NCI-H128 (cell line): ENCODE data around the gene MASP2.
"Not testable (repeated sequence)": the region's sequence is repeated elsewhere in the genome, so short reads cannot be mapped to it uniquely, and the experiment has no call there.

Experiments used
- DNase-seq: peaks from one replicate; lab custom pipeline; 2025; ENCODE audit not compliant: unreplicated experiment; lab: John Stamatoyannopoulos, UW

MASP2 gene

DNA sequence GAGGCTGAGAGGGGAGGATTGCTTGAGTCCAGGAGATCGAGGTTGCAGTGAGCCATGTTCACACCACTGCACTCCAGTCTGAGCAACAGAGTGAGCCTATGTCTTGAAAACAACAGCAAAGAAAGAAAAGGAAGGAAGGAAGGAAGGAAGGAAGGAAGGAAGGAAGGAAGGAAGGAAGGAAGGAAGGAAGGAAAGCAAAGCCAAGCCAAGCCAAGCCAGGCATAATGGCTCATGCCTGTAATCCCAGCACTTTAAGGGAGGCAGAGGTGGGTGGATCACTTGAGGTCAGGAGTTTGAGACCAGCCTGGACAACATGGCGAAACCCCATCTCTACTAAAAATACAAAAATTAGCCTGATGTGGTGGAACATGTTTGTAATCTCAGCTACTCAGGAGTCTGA, 55.0 kb downstream of the MASP2 start:
- DNase-seq = not testable (repeated sequence)

DNA sequence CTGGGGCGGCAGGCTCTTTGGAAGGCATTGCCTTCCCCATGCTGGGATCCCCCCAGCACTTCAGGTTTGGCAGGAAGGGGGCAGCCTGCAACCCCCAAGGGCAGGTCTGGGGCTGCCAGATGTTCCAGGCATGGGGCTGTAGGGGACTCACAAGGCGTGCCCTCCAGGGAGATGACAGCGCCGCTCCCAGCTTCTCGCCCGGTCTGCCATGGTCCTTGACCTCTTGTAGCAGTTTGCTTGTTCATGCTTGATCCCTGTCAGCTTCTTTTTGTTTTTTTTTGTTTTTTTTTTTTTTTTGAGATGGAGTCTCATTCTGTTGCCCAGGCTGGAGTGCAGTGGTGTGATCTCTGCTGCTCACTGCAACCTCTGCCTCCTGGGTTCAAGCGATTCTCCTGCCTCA, 56.2 kb downstream of the MASP2 start:
- DNase-seq = no peak

DNA sequence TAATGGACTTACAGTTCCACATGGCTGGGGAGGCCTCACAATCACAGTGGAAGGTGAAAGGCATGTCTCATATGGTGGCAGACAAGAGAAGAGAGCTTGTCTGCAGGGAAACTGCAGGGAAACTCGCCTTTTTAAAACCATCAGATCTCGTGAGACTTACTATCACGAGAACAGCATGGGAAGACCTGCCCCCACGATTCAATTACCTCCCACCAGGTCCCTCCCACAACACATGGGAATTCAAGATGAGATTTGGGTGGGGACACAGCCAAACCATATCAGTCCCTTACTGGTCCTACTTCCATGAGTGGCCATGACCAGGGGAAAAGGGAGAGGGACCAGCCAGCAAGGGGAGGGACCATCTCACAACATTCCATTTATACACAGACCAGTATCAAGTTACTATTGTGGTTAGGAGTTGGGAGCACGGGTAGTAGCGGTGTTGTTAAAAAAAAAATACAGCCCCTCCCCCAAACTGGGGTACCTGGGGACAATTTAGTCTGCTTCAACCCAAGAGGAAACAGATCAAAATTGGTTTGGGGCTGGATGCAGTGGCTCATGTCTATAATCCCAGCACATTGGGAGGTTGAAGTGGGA, 57.0 kb downstream of the MASP2 start:
- not testable (repeated sequence) for DNase-seq

DNA sequence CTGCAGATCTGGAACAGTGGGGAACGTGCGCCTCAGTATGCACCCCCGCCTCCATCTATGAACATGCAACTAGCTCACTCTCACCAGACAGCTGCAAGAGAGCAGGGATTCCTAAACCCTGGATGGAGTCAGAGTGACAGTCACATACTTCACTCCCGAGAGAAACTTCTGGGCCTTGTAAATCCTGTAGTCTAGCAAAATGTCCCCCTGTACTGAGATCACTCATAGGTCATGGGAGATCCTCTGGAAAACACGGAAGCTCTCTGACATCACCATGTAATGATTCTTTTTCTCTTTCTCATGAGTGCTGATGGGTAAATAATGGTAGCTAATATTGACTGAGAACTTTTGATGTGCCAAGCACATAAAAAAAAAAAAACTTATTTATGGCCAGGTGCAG, 57.9 kb downstream of the MASP2 start:
- no peak for DNase-seq

DNA sequence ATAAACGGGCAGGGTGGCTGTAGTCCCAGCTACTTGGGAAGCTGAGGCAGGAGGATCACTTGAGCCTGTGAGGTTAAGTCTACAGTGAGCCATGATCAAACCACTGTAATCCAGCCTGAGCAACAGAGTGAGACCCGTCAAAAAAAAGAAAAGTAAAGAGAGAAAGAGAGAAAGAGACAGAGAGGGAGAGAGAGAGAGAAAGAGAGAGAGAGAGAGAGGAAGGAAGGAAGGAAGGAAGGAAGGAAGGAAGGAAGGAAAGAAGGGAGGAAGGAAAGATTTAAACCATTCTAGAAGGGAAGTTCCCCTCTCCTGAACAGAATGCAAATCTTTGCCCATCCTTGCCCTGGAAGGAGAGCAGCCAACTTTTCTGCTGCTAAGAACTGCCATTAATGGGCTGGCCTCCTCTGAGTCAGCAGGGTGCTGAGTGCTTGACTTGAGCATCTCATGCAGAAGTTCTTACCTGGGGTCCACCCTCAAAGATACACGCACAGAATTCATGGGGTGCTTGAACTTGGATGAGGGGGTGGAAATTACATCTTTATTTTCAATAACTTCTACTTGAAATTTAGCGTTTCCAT, 59.1 kb downstream of the MASP2 start:
- no peak for DNase-seq

DNA sequence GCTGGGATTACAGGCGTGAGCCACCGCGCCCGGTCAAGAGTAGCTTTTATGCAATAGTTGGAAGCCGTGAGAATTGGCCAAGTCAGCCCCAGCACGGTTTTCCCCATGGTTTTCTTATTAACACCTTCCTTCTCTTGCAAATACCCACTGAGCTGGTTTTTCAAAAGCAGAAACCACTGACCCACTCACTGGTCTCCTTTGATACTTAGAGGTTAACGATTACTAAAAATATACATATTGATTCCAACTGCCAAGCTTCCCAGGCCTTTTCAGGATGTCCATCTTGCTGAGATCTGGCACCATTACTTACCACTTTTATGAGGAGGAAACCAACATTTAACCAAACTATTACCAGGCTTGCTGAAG, 60.5 kb downstream of the MASP2 start:
- DNase-seq = no peak

DNA sequence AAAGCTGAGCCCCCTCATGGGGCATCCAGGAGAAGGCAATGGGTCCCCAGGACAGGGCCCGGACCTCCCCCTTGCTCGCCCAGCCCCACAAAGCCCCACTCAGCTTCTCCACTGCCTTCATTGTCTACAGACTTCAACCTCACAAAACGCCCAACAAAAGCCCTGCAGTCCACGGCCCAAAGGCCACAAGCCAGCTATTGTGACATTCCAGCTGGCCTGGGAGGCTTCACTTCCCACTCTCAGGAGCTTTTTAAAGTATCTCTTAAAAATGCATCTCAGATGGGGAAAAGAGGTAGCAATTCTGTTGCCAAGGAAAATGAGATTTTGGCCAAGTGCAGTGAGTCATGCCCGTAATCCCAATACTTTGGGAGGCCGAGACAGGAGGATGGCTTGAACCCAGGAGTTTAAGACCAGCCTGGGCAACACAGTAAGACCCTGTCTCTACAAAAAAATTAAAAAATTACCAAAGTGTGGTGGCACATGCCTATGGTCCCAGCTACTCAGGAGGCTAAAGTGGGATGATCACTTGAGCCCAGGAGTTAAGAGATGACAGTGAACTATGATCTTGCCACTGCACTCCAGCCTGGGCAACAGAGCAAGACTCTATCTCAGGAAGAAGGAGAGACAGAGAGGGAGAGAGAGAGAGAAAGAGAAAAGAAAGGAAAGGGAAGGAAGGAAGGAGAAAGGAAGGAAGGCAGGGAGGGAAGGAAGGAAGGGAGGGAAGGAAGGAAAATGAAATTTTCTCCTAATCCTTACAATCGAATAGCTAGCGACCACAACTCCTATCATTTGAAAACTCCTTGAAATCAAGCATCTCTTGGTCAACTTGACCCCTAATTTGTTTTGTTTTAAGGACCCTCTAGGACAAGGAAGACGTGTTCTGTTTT, 66.0 kb downstream of the MASP2 start:
- no peak for DNase-seq

DNA sequence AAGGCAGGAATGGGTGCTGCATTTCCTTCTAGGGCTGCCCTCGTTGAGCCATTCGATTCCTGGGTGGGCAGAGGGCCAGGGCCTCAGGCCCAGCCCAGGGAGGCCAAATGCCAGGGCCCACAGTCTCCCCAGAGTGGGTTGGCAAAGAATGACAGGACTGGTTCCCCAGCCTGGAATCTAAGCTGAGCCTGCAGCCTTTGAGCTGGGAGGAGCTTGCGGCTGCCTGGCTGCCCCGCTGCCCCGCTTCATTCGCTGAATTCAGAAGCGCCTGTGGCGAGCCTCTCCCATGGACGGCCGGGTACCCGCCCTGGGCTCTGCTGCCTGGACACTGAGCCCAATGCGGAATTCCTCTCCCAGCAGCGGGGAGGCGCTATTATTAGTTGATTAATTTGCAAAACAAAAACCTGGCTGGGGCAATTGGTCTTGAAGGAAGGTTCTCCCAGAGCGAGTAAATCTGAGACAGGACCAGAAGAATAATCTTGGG, 66.9 kb downstream of the MASP2 start:
- DNase-seq = no peak

DNA sequence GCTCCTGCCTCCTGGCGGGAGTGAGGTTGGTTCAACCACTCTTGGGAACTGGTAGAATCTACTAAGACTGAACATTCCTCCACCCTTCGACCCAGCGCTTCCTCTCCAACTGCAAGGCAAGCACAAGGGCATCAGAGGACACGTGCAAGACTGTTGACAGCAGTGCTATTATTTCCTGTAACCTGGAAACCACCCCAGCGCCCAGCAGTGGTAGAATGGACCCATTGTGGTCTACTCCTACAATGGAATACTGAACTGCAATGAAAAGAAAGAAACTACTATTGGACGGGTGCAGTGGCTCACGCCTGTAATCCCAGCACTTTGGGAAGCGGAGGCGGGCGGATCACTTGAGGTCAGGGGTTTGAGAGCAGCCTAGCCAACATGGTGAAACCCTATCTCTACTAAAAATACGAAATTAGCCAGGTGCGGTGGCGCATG, 67.5 kb downstream of the MASP2 start:
- DNase-seq = no peak

DNA sequence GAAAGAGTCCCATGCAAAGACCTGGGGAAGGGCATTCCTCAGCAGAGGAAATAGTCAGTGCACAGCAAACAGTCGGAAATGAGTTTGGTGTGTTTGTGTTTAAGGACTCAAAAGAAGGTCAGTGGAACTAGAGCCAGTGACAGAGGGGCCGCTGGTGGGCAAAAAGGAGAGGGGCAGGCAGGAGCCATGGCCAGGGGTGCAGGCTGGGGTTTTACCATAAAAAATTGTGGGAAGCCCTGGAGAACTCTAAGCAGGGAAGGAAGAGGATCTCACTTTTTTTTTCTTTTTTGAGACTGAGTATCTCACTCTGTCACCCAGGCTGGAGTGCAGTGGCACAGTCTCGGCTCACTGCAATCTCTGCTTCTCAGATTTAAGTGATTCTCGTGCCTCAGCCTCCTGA, 68.3 kb downstream of the MASP2 start:
- DNase-seq = no peak
